EL (cell line): ENCODE data around the gene SERGEF.

Experiments
- DNase-seq: peaks from one replicate; pipeline ENCODE4 v3.0.0-alpha.2; 2016

SERGEF gene

GRCh38 chr11:17950644-17951043 lies 62.2 kb downstream of the SERGEF start:
- DNase-seq: no peak

DNA sequence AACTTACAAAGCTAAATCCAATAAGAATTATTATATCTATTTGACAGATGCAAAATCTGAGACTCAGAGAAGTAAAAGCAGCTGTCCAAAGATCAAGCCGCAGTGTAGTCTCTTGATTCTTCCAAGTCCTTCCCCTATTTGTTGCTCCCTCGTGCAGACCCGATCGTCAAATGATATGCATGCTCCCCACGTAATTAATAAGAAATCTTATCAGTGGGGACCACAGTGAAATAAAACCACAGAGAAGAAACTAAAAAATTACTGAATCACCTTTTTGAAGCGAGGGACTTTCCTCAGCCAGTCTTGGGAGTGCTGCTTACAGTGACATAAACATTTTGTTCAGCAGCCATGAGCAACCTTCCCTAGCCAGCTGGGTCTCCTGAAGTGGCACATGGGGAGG lies 64.6 kb downstream of the SERGEF start:
- DNase-seq: no peak

DNA sequence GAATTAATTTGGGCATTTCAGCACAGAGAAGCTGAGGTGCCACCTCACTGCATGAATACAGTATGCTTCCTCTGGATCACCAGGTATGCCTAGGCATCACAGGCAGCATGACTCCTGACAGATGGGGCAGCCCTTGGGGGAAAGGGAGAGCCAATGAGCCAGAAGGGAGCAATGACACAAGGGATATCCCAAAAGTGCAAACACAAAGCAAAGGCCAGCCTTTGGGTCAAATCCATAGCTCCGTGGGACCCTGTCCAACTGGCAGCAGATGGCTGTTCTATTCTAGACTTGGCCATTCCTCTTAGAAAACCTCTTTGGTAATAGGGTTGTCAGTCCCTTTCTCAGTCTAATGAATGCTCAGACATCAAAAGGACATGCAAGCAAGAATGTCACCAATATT lies 73.3 kb downstream of the SERGEF start:
- DNase-seq: no peak

- DNase-seq: no peak
These were observed 76.1 kb downstream of the SERGEF start for GRCh38 chr11:17936790-17937189.

- DNase-seq: no peak
These were observed 78.7 kb downstream of the SERGEF start for GRCh38 chr11:17934194-17934593.

- DNase-seq: no peak
These were observed 79.1 kb downstream of the SERGEF start for GRCh38 chr11:17933708-17934107.

GRCh38 chr11:17932472-17932871 lies 80.4 kb downstream of the SERGEF start:
- no peak for DNase-seq

- no peak for DNase-seq
These were observed 81.3 kb downstream of the SERGEF start for GRCh38 chr11:17931595-17931994.

DNA sequence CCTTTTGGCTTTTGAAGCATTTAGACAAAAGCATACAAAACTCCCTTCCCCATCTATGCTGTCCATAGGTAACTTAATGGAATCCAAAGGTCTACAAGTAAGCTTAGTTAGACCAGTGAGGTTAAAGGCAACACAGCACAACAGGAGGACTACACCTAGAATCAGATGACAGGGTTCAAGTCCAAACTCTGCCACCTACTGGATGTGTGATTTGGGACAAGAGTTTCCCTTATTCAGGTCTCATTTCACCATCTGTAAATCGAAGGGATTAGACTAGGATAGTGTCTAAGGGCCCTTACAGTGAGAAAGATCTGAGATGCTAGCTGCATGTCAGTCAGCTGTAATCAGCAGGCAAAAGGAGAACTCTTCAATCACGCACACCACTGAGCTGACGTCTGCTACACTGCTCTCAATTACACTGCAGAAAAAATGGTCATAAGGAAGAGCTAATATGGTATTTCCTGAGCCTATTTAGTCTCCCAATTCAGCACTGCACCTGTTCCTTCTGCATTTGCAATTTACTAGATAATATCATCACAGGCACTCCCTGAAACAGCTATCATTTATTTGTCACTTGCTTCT lies 82.2 kb downstream of the SERGEF start:
- no peak for DNase-seq

DNA sequence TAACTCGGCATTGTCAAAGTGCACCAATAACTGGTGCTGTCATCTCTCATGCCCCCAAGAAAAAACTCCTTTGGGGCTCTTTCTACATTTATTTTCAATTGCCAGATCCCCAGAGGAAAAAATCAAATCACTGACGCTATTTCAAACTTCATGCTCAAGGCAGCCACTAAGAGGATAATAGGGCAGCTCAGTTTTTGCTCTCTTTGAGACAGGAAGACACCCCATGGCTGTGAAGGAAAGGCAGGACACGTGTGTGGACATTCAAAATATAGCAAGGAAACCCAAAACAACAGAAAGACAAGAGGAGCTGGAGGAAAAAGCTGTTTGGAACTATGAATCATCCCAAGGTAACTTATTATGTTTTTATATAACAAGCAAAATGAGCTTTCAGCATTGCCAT lies 83.7 kb downstream of the SERGEF start:
- DNase-seq: no peak

- DNase-seq: no peak
These were observed 85.0 kb downstream of the SERGEF start for GRCh38 chr11:17927681-17928343.

- DNase-seq: no peak
These were observed 85.8 kb downstream of the SERGEF start for GRCh38 chr11:17927041-17927440.

GRCh38 chr11:17924713-17925112 lies 88.1 kb downstream of the SERGEF start:
- DNase-seq: no peak

DNA sequence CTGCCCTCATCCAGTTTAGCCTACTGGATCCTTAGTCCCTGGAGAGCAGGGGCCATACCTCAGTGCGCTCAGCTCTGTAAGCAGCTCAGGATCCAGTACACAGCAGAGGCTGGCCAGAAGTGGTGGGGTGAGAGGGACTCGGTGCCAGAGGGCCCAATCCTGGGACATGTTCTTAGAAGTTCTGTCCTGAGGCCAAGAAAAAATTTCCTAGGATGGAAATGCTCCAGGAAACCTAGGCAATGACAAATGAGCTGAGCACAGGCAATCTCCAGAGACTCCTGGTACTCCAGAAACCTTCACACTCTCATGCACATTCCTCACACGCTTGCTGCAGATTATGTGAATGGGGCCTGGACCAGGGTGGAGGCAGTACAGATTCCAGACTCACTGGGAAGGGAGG lies 89.6 kb downstream of the SERGEF start:
- no peak for DNase-seq

DNA sequence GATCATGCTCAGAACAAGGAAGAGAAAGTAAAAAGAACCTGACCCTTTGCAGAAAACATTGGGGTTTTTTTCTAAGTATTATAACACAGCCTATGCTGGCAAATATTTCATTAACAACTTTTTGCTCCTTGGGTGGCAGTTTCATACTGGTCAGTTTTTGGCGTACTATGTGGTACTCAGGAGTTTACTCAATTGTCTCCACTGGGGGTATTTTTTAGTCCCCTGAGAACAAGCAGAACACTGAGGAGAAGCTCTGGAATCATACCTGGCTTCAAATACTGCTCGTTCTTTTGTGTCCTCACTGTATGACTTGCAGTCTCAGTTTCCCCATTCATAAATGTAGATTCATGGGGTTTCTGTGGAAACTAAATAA lies 90.4 kb downstream of the SERGEF start:
- no peak for DNase-seq

- no peak for DNase-seq
These were observed 91.0 kb downstream of the SERGEF start for GRCh38 chr11:17921659-17922415.

- no peak for DNase-seq
These were observed 94.7 kb downstream of the SERGEF start for GRCh38 chr11:17918049-17918605.

DNA sequence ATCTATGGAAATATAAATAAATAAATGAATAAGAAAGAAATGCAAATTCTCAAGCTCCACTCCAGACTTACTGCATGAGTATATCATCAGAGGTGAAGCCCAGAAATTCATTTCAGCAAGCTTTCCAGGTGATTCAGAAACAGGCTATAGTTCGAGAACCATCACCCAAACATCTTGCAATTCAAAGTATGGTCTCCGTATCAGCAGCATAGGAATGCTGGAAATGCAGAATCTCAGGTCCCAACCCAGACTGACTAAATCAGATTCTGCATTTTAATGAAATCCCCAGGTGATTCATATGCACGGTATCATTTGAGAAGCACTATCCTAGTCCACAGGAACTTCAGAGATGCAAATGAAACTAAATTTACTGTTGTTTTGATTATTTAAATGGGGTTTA lies 95.3 kb downstream of the SERGEF start:
- DNase-seq: no peak

DNA sequence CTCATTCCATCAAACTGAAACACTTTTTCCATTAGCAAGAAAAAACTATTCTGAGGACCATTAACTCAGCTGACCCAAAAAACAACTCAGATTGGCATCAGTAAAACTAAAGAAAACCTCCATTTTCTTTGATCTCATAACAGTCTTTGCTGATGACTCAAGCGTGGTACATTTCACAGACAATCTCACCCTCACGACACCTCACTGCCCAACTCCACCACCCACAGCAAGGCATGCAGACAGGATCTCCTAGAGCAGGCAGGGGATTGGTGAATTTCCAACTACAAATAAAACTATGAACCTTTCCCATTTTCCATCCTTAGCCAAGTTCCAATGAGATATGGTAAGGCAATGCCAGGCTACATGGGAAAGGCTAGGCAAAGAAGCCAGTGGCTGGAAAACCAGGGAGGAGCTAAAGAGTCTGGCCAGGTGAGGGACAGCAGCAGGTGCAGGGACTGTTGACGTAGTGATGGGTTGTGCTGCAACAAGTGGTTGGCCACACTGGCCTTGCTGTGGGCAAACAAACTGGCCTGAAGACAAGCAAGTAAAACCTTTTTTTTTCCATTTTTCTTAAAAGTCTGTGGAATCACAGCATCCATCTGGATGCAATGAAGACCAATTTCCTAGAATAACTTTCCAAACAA lies 97.2 kb downstream of the SERGEF start:
- peak; percentile 8 for DNase-seq

DNA sequence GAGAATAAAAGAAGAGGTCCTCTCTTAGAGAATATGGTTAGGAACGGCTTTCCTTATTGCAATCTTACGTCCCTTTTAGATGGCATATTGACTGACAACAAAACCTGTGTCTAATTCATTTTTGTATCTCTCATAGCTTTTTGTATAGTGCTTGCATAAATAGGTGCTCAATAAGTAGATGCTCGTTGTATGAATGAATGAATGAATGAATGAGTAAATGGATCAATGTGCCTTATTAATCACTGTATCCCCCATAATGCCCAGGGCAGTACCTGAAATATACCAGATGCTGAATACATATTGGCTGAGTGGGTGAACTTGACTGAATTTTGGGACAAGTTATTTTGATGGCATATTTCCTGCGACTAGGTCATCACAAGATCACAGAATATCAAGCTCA lies 97.9 kb downstream of the SERGEF start:
- no peak for DNase-seq

DNA sequence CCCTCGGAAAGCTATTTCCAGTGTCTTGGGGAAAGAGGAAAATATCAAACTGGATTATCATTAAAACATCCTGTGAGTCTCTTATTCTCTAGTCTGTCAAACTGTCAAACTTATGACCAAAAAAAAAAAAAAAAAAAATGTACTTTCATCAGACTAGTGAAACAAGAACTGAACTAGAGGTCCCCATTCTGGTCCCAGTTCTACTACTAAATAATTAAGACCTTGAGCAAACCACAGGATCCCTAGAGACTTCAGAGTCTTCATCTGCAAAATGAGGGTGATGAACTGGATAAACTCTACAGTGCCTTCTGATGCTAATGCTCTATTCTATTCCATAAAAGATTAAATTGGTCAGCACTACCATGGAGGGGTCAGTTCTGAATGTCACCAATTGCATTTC lies 105.8 kb downstream of the SERGEF start:
- no peak for DNase-seq

GRCh38 chr11:17906436-17906835 lies 106.4 kb downstream of the SERGEF start:
- DNase-seq: no peak

GRCh38 chr11:17905477-17905876 lies 107.4 kb downstream of the SERGEF start:
- DNase-seq: no peak

DNA sequence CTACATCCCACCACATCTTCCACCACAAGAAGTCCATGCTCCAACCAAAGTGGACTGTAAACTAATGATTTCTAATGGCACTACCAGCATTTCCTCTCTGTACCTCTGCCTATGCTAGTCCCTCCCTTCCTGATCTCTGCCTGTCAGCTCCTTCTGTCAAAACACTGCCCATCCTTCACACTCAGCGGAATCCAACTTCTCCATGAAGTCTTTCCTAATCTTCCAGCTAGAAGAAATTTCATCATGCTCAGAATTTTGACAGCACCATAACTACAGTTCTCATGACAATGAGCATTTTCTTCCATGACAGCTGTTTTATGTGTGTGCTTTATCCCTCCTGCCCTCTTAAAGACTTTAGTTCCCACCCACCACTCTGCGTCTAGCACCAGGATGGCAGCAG lies 111.4 kb downstream of the SERGEF start:
- no peak for DNase-seq
